GM03348 (cell line): Measurements from ENCODE around the gene C19orf12.
"Not testable (repeated sequence)": the region's sequence is repeated elsewhere in the genome, so short reads cannot be mapped to it uniquely, and the experiment has no call there.

ENCODE experiments used
- DNase-seq: peaks from one replicate; pipeline ENCODE4 v3.0.0; 2012; ENCODE audit warnings: low spot score

The C19orf12 gene

GRCh38 chr19:29675120-29675649 lies 39.9 kb downstream of the C19orf12 start:
- no peak for DNase-seq

DNA sequence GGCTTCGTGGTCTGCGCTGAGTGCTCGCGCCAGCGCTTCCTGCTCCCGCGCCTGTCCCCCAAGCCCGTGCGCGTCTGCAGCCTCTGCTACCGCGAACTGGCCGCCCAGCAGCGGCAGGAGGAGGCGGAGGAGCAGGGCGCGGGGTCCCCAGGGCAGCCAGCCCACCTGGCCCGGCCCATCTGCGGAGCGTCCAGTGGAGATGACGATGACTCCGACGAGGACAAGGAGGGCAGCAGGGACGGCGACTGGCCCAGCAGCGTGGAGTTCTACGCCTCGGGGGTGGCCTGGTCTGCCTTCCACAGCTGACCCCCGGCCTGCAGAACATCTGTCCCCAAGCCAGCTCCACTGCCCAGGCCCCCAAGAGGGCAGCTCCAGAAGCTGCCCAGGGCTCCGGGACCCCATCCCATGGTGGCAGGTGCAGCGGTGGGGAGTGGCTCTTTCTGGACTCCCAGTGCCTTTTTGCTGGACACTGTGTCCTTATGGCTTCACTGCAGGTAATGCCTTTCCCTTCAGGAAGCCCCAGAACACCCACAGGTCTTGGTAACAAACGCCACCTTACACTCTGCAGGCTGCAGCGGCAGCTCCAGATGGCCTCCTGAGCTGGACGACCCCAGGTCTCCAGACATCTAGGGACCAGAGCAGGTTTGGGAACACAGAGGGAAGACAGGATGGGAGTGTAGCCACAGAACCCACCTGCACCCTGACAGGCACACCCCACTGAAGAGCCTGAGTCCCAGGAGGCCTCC lies 40.5 kb downstream of the C19orf12 start:
- no peak for DNase-seq

- no peak for DNase-seq
Observed at GRCh38 chr19:29673451-29674371, 41.4 kb downstream of the C19orf12 start.

GRCh38 chr19:29672933-29673336 lies 42.1 kb downstream of the C19orf12 start:
- peak; percentile 1 for DNase-seq

DNA sequence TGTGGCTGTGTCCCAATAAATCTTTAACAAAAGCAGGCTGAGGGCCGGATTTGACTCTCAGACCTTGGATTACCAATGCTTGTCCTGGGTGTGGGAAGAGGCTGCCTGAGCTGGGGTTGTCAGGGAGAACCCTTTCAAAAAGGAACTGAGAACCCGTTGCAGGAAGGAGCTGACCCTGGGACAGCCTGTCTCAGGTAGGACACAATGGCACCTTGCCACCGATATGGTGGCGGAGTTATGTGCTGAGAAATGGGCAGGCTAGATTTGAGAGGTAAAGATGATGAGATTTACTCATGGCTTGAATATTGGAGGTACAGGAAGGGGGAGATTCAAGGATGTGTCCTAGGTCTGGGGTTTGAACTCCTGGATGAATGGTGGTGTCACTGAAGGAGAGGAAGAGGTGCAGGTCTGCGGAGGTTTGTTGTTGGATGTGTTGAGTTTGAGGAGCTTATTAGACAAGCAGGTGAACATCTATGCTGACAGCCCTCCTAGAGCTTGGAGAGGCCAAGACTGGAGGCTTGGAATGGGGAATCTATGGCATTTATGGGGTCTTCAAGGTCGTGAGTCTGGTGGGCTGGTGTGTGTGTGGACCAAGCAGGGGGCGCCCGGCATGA lies 42.6 kb downstream of the C19orf12 start:
- no peak for DNase-seq

- DNase-seq, result peak; percentile 15
Observed at GRCh38 chr19:29671393-29672160, 43.5 kb downstream of the C19orf12 start.

DNA sequence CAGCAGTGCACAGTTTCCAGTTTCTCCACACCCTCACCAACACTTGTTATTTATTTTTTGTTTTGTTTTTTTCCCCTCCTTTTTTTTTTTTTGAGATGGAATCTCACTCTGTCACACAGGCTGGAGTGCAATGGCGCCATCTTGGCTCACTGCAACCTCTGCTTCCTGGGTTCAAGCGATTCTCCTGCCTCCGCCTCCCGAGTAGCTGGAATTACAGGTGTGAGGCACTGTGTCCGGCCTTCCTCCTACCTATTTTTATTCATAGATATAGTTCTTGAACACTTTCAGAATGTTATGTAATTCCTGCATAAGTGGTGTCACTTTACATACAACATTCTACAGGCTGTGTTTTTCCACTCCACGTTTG lies 44.1 kb downstream of the C19orf12 start:
- not testable (repeated sequence) for DNase-seq

- DNase-seq, result no peak
Observed at GRCh38 chr19:29670255-29670654, 44.8 kb downstream of the C19orf12 start.

DNA sequence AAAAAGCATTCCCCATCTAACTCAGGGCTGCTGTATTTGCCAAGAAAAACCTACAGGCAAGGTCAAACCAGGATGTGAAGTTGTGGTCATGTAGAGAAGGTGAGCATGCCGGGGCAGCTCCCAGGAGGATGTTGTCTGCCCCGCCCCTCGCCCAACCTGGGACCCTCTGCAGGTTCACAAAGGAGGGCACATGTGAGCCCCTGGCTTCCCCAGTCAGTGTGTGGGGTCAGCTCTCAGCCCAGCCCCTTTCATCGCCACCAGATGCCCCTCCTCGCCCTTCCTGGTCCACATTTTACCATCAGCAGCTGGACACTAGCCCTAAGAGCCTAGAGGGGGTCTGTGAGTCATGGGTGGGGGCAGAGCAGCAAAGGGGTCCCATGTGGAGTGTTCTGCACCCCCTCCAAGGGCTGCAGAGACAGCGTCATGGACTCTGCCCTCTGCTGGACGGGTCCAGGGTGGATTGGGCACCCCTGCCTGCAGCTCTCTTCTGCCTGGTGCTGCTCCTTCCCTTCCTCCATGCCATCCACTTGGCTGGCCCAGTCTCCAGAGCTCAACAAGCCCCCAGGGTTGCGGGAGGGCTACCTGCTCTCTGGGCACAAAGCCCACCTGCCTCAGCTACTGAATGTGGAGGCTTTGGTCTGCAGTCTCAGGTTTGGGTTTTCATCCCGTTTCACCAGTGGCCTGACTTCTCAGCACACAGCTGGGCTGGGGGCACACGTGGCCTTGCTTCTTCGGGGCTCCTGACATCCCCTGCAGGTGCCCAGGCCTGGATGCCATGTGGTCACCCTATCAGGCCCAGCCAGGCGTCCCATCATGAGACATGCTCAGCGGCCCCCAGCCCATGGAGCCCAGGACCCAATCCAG lies 46.1 kb downstream of the C19orf12 start:
- peak; percentile 27 for DNase-seq

GRCh38 chr19:29667901-29668341 lies 47.1 kb downstream of the C19orf12 start:
- peak; percentile 6 for DNase-seq

DNA sequence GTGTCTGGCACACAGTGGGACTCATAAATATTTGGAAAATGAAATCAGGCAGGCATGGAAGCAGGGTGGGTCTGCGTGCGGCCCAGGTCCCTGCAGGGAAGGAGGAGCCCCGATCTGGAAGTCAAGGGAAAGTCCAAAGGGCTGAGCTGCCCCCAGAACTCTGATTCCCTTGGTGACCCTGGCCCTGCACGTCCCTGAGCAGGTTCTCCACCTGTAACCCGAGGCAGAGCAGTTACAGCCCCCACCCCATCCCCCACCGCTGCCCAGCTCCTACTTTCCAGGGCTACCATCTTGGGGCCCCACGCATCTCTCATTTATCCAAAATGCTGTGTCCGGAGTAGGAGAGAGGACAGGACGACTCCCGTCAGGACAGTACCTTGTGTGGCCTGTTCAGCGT lies 47.7 kb downstream of the C19orf12 start:
- DNase-seq, result no peak

DNA sequence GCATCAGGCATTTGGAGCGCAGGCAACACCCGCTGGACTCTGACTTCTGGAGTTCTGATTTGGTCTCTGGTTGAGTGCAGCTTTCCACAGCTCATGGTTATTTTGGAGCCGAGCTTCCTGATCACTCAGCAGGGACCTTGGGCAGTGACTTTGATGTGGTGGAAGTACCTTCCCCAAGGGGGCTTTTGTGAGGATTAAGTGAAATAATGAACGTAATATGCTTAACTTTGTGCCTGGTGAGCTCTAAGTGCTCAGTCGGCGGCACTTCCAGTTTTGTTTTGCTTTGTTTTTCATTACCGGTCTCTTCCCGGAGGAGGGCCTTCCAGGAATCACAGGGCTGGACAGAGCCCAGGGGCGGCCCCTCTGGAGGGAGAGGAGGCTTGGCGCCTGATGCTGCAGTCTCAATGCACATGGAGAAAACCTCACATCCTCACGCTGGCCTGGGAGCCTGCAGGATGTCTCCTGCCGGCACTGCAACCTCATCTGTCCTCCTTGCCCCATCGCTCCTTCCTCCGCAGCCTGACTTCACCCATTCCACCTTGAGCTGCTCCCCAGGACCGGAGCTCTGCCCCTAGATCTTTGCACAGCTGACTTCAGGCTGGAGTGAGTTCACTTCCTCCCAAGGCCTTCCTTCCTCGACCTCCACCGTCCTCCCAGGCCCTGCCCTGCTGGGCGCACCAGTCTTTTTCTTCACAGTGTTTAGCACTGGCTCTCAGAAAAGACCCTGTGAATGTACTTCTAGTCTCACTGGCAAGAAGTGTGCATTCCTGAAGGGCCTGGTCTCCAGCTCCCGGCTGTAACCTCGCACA lies 48.3 kb downstream of the C19orf12 start:
- peak; percentile 85 for DNase-seq

DNA sequence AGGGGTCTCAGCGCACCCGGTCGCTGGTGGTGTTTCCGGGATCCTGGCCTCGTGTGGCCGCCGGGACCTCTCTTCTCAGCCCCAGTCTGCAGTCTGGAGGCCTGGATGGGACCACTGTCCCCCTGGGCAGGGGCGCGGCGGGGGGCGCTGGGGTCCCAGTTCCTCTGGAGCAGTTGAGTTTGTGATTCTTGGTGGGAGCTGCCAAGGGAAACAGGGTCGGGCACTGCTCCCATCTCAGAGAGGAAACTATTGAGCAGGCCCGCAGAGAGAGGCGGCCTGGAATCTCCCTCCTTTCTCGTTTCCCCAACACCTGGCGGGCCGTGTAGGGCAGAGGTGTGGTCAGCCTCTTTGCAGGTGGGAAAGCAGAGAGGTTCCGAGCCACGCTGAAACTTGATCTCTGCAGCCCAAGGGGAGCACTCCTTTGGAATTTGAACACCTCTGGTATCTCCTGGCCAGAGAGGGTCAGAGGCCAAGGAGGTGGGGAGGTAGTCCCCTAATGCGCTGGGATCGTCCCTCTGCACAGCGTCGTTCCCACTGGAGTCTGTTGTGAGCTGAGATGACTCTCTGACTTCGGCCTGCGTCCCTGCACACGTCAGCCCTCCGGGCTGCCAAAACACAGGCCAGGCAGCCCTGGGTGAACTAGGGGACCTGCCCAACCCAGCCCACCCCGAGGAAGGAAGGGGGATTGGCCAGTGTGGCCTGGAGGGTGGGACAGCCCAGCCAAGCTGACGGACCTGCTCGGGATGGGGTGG lies 49.1 kb downstream of the C19orf12 start:
- peak; percentile 82 for DNase-seq

GRCh38 chr19:29665215-29665825 lies 49.7 kb downstream of the C19orf12 start, which contains the start of gene PLEKHF1:
Gene PLEKHF1 (plus strand): TSS chr19:29665461. CDS start chr19:29673840, 8,379 bp downstream.
- peak; percentile 97 for DNase-seq

DNA sequence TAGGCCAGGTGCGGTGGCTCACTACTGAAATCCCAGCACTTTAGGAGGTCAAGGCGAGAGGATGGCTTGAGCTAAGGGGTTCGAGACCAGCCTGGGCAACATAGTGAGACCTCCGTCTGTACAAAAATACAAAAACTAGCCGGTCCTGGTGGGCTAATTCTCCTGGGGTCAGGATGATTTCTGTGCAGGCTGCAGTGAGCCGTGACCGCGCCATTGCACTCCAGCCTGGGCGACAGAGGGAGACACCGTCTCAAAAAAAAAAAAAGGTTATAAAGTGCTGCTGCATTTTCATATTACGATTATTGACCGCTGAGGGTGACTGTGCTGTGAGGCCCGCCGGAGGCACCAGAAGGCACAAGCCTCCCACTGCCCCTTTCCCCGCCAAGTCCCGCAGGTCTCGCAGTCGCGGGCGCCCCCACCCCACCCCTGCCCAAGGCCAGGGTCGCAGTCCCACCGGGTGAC lies 50.3 kb downstream of the C19orf12 start:
- no peak for DNase-seq

GRCh38 chr19:29663861-29664752 lies 51.0 kb downstream of the C19orf12 start:
- peak; percentile 67 for DNase-seq
